Stimulated activated CD4-positive, alpha-beta T cell treated with anti-CD3 and anti-CD28 coated beads, Interleukin-1b, Interleukin-23, amount 100 ng/mL, for 48 hours (primary cell): ENCODE measurements around the gene MECP2.

Experiments used
- DNase-seq: peaks from one replicate; pipeline ENCODE4 v3.0.0-alpha.2; 2020

Gene MECP2

DNA sequence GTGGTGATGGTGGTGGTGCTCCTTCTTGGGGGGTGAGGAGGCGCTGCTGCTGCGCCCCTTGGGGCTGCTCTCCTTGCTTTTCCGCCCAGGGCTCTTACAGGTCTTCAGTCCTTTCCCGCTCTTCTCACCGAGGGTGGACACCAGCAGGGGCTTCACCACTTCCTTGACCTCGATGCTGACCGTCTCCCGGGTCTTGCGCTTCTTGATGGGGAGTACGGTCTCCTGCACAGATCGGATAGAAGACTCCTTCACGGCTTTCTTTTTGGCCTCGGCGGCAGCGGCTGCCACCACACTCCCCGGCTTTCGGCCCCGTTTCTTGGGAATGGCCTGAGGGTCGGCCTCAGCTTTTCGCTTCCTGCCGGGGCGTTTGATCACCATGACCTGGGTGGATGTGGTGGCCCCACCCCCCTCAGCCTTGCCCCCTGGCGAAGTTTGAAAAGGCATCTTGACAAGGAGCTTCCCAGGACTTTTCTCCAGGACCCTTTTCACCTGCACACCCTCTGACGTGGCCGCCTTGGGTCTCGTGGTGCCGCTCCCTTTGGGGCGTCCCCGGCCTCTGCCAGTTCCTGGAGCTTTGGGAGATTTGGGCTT is 66.7 kb downstream of the MECP2 start:
- no peak for DNase-seq

DNA sequence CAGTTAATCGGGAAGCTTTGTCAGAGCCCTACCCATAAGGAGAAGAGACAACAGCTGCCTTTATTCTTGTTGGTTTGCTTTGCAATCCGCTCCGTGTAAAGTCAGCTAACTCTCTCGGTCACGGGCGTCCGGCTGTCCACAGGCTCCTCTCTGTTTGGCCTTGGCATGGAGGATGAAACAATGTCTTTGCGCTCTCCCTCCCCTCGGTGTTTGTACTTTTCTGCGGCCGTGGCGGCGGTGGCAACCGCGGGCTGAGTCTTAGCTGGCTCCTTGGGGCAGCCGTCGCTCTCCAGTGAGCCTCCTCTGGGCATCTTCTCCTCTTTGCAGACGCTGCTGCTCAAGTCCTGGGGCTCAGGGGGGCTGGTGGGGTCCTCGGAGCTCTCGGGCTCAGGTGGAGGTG is 67.3 kb downstream of the MECP2 start:
- DNase-seq = no peak

DNA sequence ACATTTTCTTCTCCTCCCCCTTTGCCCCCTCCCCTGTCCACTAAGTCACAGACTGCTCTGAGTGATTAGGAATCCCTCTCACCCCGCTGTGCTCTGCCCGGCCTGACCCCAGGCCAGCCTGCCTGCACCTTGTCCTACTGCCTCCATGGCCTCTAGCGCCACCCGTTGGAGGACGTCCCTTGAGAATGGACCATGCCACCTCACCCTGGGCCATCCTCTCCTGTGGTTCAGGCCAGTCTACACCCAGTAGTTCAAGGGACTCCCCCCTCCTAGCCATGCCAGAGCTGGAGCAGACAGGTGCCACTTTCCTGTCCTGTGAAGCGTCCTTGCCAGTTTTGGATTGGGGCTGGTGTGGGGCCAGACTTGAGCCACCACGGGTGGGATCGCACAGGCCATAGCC is 68.1 kb downstream of the MECP2 start:
- no peak for DNase-seq

DNA sequence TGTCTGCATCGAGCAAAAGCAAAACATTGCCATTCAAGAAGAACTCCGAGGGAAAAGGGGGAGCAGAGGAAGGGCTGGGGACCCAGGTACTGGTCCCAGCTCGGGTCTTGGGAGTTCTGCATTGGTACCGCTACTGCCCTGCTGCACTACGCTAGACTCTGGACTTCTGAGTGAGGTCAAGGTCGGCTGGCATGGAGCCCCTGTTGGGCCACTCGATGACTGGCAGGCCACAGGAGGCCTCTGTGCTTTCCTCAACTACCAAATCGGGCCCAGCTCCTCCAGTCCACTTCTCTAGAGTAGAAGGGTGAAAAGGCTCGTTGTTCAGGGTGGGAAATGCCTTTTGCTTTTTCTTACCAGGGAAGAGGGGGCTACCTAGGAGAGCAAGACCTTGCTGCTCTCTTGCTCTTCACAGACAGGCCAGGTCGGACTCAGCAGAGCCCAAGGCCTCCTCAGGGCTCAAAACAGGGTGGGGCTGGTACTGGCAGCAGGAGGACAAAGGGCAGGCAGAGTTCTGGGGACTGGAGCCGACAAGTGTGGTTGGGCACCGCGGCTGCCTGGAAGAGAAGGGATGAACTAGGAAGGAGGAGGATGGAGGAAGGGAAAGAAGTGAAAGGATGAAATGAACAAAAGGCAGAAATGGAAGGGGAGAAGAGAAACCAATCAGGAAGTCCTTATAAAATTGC is 68.9 kb downstream of the MECP2 start:
- no peak for DNase-seq

DNA sequence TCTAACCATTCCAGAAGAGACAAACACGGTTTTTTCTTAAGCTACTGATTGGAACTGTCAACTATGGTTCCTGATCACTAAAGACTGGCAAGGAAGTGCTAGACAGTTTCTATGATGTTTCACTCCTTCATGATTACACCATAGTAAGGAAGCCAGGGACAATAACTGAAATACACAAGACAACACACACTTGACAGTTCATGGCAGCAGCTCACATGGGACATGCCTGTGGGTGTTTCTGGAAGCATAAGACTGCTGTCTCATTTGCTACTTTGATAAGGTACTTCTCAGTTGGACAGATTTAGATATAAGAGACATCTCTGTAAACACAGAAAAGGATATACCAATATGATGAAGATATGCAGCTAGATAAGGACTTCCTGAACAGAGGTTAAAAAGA is 69.5 kb downstream of the MECP2 start:
- no peak for DNase-seq

DNA sequence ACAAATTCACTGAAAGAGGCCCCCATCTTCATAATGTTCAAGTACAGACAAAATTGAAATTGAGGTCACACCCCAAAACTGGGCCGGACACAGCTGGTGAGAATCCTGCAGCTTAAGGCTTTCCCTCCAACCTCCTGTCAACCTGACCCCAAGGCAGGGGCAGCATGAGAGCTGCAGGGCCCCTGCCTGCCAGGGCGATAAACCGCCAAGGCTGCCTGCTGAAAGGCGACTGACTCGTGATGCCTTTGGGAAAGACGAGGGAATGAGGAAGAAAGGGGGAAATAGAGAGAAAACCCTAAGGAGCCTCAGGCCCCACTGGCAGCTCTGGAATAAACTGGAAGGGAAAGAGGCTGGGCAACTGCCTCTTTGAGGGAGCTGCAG is 70.5 kb downstream of the MECP2 start:
- no peak for DNase-seq

DNA sequence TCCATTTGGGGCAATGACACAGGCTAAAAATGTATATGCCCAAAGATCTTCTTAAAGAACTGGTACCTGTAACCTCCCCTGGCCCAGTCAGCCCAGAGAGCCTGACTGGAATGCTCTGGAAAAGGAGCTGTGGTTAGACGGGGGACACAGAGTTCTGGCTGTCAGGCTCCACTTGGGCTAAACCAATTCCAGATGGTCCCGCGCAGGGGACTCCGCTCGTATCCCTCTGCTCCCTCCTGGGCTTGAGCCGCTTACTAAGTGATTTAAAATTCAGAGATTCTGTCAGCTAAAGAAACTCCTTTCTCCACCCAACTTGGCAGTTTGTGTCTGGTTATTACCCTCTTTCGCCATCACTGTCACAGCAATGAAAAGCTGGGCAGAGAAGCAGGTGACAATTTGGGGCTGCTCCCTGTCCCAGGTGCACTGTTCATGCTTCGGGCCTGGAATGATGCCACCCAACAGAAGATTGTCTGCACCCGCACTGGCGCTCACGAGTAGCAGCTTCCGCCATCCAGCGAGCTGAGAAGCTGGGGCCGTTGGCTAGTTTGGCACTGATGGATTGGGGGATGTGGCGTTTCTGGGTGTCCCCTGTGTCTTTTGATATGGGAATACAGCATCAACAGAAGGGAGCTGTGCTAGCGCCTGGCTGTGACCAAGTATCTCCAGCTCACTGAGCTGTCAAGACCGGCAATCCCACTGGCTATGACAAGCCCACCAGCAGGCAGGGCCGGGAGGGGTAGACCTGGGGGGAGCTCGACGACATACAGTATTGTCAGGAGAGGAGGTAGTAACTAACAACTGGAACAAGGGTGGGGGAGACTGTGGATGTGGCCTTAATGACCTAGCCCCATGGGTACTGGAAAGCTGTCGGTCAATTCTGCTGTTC is 71.1 kb downstream of the MECP2 start:
- no peak for DNase-seq

DNA sequence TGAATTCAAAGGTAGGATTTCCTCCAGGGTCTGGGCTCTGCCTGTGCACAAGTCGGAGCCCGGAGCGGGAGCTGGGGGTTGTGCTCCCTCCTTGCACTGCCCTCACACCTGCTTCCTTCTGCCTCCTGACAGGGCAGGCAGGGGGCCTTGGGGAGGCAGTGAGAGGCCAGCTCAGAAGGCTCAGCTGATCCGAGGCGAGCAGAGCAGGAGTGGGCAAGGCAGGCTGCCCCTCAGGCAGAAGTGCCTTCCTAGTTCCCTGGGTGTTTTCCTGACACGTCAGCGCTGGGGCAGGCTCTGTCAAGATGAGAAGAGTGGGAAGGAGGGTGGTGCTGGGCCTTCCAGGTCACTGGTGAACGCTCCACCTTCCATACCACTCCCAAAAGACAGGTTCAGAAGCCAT is 72.3 kb downstream of the MECP2 start:
- DNase-seq = no peak

DNA sequence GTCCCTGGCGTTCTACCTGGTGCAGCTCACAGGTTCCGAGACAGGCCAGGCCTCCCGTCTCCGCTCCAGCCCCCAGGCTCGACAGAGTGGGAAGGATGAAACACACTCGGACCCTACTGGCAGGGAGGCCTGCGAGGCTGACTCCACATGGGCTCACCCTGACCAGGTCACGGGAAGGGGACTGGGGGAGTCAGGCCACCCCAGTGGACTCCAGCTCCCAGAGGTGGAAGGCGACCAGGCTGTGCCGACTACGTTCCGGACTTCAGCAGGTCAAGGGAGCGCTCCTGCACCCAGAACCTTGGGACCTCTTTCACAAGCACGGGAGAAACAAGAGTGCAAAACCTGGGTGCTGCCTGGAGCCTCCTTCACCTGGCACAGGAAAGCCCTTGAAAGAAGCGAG is 73.2 kb downstream of the MECP2 start:
- DNase-seq = no peak

DNA sequence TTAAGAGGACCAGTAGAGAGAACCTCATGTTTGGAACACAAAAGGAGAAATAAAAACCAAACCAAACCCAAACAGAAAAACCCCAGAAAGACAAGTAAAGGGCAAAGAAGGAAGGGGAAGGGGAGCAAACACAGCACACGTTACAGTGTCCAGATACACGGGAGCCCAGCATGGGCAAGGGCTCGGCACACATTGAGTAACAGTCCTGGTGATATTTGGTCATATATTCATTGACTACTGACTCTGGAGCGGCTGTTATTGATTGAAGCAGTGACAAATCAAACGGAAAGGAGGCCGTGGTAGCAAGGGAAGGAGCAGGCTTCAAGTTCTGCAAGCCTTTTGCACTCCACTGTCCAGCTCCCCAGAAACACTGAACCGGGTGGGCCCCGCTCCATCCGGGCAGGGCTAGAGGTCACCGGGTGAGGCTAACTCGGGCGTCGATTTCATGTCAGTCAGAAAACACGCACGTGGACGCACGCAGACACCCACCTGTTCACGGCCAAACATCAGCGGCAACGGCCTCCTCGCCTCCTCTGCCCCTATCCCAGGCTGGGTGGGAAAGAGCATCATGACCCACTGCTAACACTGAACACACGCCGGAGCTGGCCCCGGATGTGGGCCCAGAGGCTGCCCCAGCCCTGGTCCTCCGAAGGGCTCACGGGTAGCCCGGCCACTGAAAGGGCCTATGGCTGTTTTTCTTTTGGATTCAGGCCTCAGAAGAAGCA is 74.1 kb downstream of the MECP2 start:
- DNase-seq = no peak

DNA sequence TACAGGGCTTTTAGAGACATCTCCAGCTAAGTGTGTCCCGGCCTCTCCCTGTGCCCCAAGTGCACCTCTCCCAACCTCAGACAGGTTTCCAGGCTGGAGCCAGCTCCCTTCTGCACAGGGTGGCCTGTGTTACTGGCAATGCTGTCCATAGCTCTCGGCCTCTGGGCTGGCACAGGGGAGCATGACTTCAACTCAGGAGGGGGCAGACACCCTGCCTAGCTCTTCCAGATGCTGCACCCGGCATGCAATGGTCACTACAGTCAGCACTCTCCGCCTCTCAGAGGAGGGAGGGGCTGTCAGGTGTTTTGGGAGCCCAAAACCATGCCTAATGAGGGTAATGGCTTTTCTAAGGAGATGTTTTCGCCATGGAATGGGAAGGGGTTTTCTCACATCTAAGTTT is 75.4 kb downstream of the MECP2 start:
- DNase-seq = no peak

DNA sequence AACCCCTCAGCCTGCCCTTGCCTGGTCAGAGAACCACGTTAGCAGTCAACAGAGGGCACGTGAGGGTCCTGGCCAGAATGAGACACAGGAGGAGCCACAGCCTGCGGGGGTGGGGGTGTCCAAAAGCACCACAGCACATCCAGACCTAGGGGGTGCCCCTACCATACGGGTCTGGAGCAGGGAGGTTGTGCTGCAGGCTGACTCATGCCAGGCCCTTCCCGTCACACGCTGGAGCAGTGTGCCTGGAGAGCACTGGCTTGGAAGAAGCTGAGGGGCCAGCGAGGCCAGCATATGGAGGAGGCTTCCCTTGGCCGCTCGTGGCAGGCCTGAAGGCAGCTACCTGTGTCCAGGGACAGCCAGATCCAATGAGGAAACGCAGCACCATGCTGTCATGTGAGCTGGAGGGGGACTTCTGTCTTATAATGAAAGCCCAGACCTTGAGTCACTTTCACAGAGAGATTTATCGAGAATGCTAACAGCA is 76.3 kb downstream of the MECP2 start:
- DNase-seq = peak; percentile 22

DNA sequence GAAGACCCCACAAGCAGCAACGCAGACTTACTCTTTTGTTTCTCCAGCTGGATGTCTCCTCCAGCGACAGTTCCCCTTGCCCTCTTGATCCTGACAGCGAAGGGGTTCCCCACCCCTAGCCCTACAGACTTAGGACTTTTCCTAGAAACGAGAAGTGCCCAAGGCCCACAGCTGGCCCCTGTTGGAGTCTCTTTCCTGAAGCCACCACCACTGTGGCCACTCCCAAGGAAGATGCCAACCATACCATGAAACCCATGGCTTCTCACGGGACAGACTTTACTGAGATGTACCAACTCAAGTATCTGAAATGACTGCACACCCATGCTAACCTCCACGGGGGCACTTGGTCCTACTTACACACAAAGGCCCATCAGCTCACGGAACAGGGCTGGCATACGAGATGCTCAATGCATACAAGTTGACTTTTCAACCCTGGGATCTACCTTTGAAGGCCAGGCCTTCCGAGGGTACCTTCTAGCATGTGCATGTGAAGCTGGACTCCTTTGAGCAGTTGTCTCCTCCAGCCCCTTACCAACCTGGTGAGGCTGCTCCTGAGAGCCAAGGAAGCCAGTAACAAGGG is 76.9 kb downstream of the MECP2 start:
- DNase-seq = no peak

DNA sequence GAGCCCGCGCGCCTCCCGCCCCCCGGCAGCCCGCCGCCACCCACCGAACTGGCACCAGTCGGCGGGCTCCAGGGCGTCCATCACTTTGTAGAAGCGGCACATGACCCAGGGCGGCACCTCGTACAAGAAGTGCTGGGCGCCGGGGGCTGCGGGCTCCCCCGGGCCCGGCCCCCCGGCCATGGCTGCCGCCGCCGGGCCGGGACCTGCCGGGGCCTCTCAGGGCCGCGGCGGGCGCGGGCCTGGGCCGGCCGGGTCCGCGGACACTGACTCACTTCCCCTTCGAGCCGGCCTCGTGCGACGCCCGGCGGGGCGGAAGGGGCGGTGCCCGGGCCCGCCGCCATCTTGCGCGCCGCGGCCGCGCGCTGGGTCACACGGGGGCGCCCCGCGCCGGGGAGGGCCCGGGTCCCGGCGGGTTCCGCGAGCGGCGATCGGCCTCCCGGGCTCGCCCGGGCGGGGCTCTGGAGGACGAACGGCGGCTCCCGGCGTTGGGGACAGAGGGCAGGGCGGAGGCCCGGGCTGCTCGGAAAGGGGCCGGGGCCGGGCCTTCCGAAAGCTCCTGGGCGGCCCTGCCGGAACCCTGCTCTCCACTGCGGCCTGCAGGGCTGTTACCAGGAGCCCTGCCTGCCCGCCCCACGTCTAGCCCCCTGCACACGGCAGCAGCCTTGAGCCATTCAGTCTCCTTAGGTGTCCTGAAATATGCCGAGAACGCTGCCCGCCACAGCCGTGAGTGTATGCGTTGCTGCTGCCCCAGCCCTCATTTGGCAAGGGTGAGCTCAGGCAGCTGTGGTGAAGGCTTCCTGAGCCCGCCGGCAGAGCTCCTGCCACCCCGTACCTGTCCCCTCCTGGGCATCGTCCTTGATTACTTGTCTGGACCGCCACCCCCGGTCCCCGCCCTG is 77.6 kb downstream of the MECP2 start, which contains the start of gene IRAK1:
TSS of gene IRAK1 (minus strand) at position 270 of the 896 bp plus-strand sequence. CDS start at position 180, 90 bp downstream.
- DNase-seq = peak; percentile 35

DNA sequence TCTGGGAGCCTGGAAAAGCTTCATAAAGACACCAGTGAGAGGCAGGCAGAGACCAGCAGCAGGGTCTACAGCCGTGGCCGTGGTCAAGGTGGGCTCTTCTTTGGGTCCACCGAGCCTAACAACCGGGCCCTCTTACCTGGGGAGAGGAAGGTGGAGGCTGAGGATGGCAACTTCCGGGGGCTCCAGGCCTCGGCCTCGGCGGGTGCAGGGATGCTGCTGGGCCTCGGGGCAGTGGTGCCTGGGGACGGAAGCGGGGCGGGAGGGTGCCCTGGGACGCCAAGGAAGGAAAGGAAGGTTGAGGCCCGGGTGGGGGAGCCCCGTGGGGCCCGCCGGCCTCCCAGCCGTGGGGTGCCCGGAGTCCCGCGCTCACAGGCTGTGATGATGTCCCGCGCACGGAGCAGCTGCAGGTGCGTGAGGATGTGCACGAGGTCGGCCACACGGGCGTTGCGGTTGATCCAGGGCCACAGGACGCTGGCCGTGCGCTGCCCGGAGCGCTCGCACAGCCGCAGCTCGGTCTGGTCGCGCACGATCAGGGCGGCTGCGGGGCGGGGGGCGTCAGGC is 78.4 kb downstream of the MECP2 start:
- DNase-seq = peak; percentile 19

DNA sequence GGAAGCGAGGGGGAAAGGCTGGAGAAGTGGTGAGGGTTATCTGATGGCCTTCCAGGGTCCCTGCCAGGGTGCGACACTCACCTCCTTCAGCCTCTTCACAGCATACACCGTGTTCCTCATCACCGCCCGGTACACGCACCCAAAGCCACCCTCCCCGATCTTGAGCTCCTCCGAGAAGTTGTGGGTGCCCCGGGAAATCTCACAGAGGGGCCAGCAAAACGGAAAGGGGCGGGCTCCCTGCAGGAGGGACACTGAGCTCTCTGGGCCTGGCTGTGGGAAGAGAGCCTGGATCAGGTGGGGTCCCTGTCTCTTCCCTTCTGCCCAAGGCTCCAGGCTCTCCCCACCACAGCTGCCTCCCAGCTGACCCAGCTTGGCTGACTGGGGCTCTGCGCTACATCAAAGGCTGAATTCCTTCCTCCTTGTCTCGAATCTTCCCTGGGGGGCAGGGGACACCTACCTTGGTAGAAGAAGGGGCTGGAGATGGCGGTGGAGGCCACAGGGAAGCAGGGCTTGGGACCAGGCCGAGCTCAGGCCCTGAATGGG is 78.9 kb downstream of the MECP2 start:
- DNase-seq = no peak

DNA sequence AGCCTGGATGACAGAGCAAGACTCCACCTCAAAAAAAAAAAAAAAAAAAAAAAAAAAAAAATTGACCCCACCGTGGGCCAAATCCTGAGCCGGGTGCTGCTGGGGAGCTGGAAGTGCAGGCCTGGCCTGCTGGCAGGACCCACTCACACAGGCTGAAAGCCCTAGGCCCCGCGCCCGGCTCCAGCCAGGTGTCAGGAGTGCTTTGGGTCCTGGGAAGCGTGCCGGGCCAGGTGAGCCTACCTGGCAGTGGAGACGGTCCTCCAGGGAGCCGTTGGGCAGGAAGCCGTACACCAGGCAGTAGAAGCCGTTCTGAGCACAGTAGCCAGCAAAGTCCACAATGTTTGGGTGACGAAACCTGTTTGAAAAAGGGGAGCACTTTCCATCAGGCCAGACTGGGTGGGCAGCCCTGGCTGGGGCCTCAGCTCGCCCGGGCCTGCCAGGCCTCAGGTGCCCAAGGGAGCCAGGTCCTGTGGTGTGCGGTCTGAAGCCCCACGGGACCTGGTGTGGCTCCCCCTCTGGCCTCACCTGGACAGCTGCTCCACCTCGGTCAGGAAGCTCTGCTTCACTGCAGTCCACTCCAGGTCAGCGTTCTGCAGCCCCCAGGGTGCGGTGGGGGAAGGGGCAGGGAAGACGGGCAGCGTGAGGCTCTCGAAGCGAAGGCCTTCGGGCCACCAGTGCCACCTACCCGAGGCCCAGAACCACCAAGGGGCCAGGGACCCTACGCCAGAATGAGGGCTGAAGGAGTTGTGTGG is 79.6 kb downstream of the MECP2 start:
- no peak for DNase-seq

DNA sequence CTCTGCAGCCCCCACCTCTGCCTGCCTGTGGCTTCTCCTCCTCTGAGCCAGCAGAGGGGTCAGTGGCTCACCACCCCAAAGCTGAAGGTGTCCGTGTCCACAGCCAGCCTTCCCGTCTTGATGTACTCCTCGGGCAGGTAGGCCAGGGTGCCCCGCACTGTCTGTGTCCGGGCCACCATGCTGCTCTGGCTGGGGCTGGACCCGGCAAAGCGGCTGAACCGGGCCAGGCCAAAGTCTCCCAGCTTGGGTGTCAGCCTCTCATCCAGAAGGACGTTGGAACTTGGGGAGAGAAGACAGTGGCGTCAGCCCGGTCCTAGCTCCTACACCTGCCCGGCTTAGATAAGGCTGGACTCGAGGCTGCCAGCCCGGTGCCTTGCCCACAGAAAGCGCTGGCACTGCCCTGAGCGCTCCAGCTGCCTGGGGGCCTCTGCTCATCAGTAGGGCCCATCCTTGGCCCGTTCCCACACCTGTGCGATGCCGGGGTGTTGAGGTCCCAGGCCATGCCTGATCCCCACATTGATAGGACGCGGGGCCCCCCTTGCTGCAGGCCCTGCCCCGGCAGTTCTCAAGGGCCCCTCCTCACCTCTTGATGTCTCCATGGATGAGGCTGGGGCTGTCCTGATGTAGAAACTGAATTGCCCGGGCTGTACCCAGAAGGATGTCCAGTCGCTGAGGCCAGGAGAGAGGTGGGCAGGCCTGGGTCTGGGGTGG is 81.0 kb downstream of the MECP2 start:
- DNase-seq = no peak

DNA sequence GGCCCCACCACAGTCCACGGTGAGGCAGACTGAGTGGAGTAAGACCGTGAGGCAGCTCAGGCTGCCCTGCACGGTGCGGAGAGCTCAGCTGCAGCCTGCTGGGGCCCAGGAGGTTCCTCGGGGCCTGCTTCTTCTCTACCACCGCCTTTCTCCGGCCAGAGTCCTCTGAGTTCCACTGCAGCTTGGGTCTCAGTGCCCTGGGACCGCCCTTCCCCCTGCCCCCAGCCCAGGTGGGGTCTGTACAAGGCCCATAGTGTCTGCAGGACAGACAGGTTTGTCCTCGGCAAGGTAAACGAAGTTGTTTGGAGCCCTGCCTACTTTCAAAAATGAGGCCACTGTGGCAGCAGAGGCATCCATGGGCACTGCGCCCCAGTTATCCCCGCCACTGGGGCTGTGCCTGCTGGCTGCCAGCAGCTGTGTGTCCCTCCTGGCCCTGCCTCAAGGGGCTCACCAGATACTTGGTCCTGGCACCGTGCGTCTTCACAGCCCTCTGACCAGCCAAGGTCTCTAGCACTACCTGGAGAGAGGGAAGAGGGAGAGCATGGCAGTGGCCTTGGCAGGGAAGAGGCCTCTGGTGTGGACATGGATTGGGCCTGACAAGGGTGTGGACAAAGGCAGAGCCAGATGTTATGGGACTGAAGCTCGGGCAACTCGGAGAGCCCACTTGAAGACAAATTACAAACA is 81.8 kb downstream of the MECP2 start:
- DNase-seq = no peak
